ENCODE data around the gene DNAH8.

DNAH8 gene

DNA sequence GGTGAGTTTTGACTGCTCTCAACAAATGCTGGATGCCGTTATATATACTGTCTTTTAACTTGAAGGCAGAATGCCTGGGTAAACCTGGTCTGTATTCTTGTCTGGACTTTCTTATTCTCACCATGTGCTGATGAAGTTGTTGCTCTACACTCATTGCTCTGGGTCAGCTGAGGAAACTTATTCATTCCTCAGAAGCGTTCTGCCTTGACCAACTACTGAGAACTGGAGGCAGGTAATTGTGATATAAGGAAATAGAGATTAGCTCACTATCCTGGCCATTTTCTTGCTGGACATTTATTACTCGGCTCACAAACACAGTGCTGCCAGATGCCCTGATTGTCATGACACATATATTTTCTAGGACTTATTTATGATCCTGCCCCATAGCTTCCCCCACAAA is 103.6 kb downstream of the DNAH8 start:
- in situ Hi-C loops (cut with HindIII; ENCODE audit: low pct_ligation_motif_present, low sequenced_read_pairs): no loop called here
- no peak for DNase-seq
- no peaks in the 10 kb centered on the region for H3K27me3 ChIP-seq (replicated peaks)
- no peak overlapping the region for H3K4me3 ChIP-seq (ENCODE audit: low read depth, low read length)
- H3K27ac ChIP-seq: no peak overlapping the region
- H3K36me3 ChIP-seq (replicated peaks): no peaks in the 10 kb centered on the region
- TF ChIP-seq, protein P1, sequence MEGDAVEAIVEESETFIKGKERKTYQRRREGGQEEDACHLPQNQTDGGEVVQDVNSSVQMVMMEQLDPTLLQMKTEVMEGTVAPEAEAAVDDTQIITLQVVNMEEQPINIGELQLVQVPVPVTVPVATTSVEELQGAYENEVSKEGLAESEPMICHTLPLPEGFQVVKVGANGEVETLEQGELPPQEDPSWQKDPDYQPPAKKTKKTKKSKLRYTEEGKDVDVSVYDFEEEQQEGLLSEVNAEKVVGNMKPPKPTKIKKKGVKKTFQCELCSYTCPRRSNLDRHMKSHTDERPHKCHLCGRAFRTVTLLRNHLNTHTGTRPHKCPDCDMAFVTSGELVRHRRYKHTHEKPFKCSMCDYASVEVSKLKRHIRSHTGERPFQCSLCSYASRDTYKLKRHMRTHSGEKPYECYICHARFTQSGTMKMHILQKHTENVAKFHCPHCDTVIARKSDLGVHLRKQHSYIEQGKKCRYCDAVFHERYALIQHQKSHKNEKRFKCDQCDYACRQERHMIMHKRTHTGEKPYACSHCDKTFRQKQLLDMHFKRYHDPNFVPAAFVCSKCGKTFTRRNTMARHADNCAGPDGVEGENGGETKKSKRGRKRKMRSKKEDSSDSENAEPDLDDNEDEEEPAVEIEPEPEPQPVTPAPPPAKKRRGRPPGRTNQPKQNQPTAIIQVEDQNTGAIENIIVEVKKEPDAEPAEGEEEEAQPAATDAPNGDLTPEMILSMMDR (IDR thresholded peaks at IDR 0.05; ENCODE audit: low read depth, low read length, missing control alignments): no peak

DNA sequence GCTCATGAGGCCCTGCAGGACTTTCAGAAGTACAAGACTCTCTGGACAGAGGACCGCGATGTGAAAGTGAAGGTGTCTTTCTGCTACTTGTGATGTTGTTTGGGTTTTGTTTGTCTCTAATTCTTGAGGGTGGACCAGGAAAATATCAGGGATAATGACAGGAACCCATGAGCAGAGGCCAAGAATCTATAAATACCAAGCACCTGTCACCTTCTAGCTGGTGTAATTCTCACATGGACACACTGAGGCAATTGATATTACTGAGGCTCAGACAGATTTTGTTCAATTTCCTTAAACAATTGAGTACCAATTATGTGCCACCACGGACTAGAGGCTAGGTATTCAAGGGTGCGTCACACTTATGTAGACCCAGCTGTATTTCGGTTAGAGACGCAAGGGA is 107.9 kb downstream of the DNAH8 start:
- TF ChIP-seq, protein P1 (IDR thresholded peaks at IDR 0.05; ENCODE audit: low read depth, low read length, missing control alignments): no peak
- no peaks in the 10 kb centered on the region for H3K27me3 ChIP-seq (replicated peaks)
- DNase-seq: no peak
- no peak overlapping the region for H3K4me3 ChIP-seq (ENCODE audit: low read depth, low read length)
- in situ Hi-C loops (cut with HindIII; ENCODE audit: low pct_ligation_motif_present, low sequenced_read_pairs): no loop called here
- H3K27ac ChIP-seq: no peak overlapping the region
- H3K36me3 ChIP-seq (replicated peaks): no peaks in the 10 kb centered on the region

DNA sequence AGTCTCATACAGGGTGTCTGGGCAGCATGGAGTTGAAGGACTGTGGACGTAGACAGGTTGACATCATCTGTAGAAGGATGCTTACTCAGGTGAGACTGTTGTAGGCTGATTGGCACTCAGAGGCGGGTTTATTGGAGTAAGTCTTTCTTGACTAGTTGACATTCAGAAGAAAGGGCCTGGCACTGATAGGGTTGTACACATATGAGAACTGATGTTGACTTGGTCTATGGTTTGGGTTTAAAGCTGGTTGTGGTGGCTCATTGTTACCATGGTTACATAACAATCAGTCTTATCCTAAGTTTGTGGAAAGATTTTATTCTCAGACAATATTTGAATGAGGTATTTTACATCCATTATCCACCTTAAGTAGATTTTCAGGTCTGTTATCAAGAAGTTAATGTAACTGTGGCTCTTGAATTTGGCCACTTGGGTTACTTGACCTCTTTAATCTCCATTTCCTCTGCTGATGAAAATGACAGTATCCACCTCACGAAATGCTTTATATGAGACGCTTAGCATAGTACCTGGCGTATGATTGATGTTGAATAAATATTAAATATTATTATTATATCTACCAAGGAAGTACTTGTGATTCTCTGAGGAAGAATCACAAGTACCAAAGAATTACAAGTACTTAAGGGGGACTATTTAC is 109.3 kb downstream of the DNAH8 start:
- no peaks in the 10 kb centered on the region for H3K36me3 ChIP-seq (replicated peaks)
- no peaks in the 10 kb centered on the region for H3K27me3 ChIP-seq (replicated peaks)
- TF ChIP-seq, protein P1 (IDR thresholded peaks at IDR 0.05; ENCODE audit: low read depth, low read length, missing control alignments): no peak
- in situ Hi-C loops (cut with HindIII; ENCODE audit: low pct_ligation_motif_present, low sequenced_read_pairs): no loop called here
- no peak for DNase-seq
- H3K4me3 ChIP-seq (ENCODE audit: low read depth, low read length): no peak overlapping the region
- H3K27ac ChIP-seq: no peak overlapping the region

DNA sequence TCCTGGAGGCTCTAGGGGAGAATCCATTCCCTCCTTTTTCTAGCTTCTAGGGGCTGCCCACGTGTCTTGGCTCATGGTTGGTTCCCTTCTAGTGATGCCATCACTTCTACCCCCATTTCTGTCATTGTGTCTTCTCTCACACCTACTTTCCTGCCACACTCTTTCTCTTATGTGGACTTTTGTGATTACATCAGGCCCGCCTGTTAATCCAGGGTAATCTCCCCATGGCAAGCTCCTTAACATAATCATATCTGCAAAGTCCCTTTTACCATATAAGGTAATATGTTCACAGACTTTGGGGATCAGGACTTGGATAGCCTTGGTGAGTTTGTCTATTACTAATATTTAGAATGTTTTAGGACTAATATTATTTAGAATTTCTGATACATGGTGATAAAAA is 111.9 kb downstream of the DNAH8 start:
- H3K27ac ChIP-seq: no peak overlapping the region
- no peaks in the 10 kb centered on the region for H3K27me3 ChIP-seq (replicated peaks)
- H3K4me3 ChIP-seq (ENCODE audit: low read depth, low read length): no peak overlapping the region
- in situ Hi-C loops (cut with HindIII; ENCODE audit: low pct_ligation_motif_present, low sequenced_read_pairs): no loop called here
- no peaks in the 10 kb centered on the region for H3K36me3 ChIP-seq (replicated peaks)
- TF ChIP-seq, protein P1 (IDR thresholded peaks at IDR 0.05; ENCODE audit: low read depth, low read length, missing control alignments): no peak
- DNase-seq: no peak

DNA sequence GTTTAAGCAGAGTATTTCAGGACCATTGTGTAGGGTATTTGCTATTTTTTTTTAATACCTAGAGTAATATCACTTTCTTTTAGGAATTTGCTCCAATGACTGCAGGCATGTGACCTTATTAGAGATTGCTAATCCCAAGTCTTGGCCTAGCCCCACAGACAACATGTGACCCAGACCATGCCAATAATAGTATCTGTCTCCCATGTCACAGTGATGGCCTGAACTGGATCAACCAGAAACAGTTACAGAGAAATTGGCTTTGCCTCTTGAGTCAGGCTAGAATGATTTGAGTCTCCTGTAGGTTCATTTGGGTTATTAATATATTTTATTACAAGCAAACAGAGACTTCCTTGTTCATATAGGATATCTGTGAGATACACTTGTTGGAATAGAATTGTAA is 116.8 kb downstream of the DNAH8 start:
- in situ Hi-C loops (cut with HindIII; ENCODE audit: low pct_ligation_motif_present, low sequenced_read_pairs): no loop called here
- DNase-seq: no peak

More for the DNA sequence above, 116.8 kb downstream of the DNAH8 start:
- TF ChIP-seq, protein P1 (IDR thresholded peaks at IDR 0.05; ENCODE audit: low read depth, low read length, missing control alignments): no peak
- Histone ChIP-seq H3K27me3 (replicated peaks) (no peaks in the 10 kb centered on the region), H3K27ac (no peak overlapping the region), H3K4me3 (ENCODE audit: low read depth, low read length) (no peak overlapping the region), H3K36me3 (replicated peaks) (no peaks in the 10 kb centered on the region)

Measured in brain microvascular endothelial cell (primary cell).